Duodenal mucosa (tissue), 2 donors: ENCODE data around the gene LILRB5.

Experiments
- H3K27ac ChIP-seq: one replicate; pipeline ENCODE4 v1.7.0; 2013; ENCODE audit warnings: low read depth, low read length
- H3K27me3 ChIP-seq, 2 donors: one replicate each; pipeline ENCODE4 v1.7.0; 2013; ENCODE audit warnings: low read length in 2 of 2, control low read depth in 1 of 2; ENCODE audit not compliant: insufficient read depth in 2 of 2, control insufficient read depth in 1 of 2
- H3K36me3 ChIP-seq, 2 donors: one replicate each; pipeline ENCODE4 v1.7.0; 2013; ENCODE audit warnings: low read length in 2 of 2, control low read depth in 1 of 2; ENCODE audit not compliant: insufficient read depth in 2 of 2, control insufficient read depth in 1 of 2
- H3K4me1 ChIP-seq, 2 donors: one replicate each; pipeline ENCODE4 v1.7.0; 2013; ENCODE audit warnings: low read length in 2 of 2, control low read depth in 1 of 2; ENCODE audit not compliant: insufficient read depth in 2 of 2, control insufficient read depth in 1 of 2
- H3K4me3 ChIP-seq, 2 donors: one replicate each; pipeline ENCODE4 v1.7.0; 2013; ENCODE audit warnings: low read length in 2 of 2, low read depth in 1 of 2
- H3K9ac ChIP-seq, 2 donors: one replicate each; pipeline ENCODE4 v1.7.0; 2013; ENCODE audit warnings: low read length in 2 of 2, low read depth in 1 of 2
- H3K9me3 ChIP-seq, 2 donors: one replicate each; pipeline ENCODE4 v1.7.0; 2013; ENCODE audit warnings: low read length in 2 of 2, control low read depth in 1 of 2; ENCODE audit not compliant: control insufficient read depth in 1 of 2

LILRB5 gene

DNA sequence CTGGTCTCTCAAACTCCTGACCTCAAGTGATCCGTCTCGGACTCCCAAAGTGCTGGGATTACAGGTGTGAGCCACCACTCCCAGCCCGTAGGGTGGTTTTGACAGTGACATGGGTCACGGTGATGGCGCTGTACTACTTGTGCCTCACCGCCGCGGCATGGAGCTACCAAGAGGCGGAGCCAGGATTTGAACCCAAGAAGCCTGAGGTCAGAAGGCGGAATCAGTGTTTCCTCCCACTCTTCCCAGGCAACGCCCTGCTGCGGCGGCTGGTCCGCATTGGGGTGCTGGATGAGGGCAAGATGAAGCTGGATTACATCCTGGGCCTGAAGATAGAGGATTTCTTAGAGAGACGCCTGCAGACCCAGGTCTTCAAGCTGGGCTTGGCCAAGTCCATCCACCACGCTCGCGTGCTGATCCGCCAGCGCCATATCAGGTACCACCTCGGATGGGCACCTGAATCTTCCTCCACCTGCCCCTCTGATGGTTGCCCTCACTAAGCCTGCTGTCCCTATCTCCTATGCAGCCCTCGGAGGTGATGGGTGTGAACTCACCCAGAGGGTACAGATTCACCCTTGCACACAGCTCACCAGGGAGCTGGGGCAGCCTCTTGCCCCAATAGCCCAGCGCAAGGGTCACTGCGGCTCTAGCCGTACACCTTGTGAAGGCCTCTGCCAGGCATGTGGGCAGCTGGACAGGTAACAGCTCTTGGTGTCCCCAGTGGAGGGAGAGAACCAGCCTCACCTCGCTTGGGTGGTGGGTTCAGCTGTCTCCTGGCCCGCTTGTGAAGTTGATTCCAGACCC, 50.8 kb downstream of the LILRB5 start:
- Histone ChIP-seq H3K27me3 (no peaks in the 10 kb centered on the region), H3K4me1 (peaks cover 84 to 99% of the 10 kb centered on the region in 2 donors), H3K27ac (peak overlapping the region; percentile 40), H3K9ac (peak overlapping the region; percentile 33 to 41), H3K4me3 (peak overlapping the region; percentile 37 to 41), H3K36me3 (peaks cover 43 to 76% of the 10 kb centered on the region in 2 donors), H3K9me3 (no peaks in the 10 kb centered on the region)

DNA sequence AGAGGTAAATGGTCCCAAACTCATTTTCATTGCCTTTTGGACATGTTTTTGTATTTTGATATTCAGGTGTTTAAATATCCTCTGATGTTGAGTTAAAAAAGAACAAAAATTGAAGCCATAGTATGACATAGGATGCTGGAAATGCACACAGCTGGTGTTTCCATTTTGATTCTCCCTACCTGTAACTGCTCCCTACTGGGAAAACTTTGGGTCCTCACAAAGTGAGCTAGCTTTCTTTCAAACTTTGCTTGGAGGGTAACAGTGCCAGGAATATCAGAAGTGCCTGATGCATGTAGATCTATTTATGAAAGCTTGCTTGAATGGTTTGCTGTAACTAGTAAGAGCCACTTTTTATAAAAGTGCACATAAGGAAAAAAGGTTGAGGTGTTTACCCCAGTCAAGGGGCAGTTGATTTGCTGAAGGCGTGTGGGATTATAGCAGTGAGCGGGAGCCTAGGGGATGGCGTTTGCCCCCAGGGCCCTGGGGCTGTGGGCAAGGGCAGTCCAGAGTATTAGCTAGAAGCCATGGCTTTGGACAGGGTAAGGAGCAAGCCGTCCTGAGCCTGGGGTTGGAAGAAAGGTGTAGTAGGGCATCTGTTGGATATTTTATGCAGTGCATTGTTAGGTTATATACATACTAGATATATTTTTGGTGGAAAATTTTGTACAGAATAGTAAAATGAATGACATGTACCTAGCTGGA, 52.2 kb downstream of the LILRB5 start:
- no peaks in the 10 kb centered on the region for H3K9me3 ChIP-seq
- H3K4me3 ChIP-seq: no peak overlapping the region
- H3K27me3 ChIP-seq: no peaks in the 10 kb centered on the region
- H3K27ac ChIP-seq: no peak overlapping the region
- peaks cover 75 to 90% of the 10 kb centered on the region in 2 donors for H3K4me1 ChIP-seq
- peak overlapping the region in 1 of 2 donors; percentile 20 for H3K9ac ChIP-seq
- H3K36me3 ChIP-seq: peaks cover 43 to 76% of the 10 kb centered on the region in 2 donors

DNA sequence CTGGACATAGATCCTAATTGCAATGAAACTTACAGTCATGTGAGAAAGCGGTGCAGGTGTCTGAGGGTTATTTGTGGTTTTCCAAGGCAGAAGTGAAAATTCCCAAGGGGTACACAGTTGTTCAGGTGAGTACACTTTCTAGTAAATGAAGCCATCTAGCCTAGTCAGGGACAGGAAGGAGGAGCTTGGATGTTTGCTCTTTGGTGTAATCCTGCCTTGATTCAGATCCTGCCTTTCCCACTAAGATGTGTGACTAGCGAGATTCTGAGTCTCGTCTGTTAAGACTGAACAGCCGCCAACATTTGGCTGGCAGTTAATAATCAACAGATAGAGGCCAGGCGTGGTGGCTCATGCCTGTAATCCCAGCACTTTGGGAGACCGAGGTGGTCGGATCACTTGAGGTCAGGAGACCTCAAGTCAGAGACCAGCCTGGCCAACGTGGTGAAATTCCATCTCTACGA, 53.9 kb downstream of the LILRB5 start:
- Histone ChIP-seq H3K4me3 (peak overlapping the region; percentile 78 to 95), H3K27ac (no peak overlapping the region), H3K36me3 (peaks cover 43 to 69% of the 10 kb centered on the region in 2 donors), H3K9me3 (no peaks in the 10 kb centered on the region), H3K9ac (peak overlapping the region in 1 of 2 donors; percentile 85), H3K27me3 (no peaks in the 10 kb centered on the region), H3K4me1 (peaks cover 58 to 73% of the 10 kb centered on the region in 2 donors)

DNA sequence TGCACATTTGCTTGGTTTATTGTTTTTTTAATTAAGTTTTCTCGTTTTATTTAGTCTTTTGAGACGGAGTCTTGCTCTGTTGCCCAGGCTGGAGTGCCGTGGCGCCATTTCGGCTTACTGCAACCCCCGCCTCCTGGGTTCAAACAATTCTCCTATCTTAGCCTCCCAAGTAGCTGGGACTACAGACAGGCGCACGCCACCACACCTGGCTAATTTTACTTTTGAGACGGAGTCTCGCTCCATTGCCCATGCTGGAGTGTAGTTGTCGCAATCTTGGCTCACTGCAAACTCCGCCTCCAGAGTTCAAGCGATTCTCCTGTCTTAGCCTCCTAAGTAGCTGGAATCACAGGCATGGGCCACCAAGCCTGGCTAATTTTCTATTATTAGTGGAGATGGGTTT, 55.1 kb downstream of the LILRB5 start:
- H3K9ac ChIP-seq: peak overlapping the region; percentile 85 to 97
- H3K36me3 ChIP-seq: peaks cover 35 to 57% of the 10 kb centered on the region in 2 donors
- H3K4me1 ChIP-seq: peaks cover 49 to 61% of the 10 kb centered on the region in 2 donors
- H3K9me3 ChIP-seq: no peaks in the 10 kb centered on the region
- no peaks in the 10 kb centered on the region for H3K27me3 ChIP-seq
- H3K27ac ChIP-seq: no peak overlapping the region
- H3K4me3 ChIP-seq: peak overlapping the region; percentile 78 to 95

DNA sequence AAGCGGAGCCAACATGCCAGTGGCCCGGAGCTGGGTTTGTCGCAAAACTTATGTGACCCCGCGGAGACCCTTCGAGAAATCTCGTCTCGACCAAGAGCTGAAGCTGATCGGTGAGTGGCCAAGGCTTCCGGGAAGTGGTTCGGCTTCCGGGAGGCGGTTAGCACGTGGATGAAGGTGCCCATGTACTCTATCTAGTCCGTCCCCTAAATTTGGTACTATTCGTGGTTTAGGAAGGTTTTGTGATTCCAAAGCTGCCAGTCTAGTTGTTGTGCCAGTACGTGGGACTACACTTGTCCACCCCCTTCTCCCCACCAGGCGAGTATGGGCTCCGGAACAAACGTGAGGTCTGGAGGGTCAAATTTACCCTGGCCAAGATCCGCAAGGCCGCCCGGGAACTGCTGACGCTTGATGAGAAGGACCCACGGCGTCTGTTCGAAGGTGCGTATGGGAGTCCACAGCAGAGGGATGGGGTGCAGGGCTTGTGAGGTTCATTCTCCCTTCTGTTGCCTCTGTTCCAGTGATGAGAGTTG, 55.8 kb downstream of the LILRB5 start:
- Histone ChIP-seq H3K9me3 (no peaks in the 10 kb centered on the region), H3K4me1 (peaks cover 42 to 53% of the 10 kb centered on the region in 2 donors), H3K27me3 (no peaks in the 10 kb centered on the region), H3K27ac (peak overlapping the region; percentile 92), H3K4me3 (peak overlapping the region; percentile 78 to 95), H3K9ac (peak overlapping the region; percentile 85 to 97), H3K36me3 (peaks cover 28 to 49% of the 10 kb centered on the region in 2 donors)
